HuH-7.5 (cell line): ENCODE data around the gene CLDN16.

Experiments
- DNase-seq: peaks from one replicate; pipeline ENCODE4 v3.0.0; 2011; ENCODE audit warnings: low spot score

The CLDN16 gene

DNA sequence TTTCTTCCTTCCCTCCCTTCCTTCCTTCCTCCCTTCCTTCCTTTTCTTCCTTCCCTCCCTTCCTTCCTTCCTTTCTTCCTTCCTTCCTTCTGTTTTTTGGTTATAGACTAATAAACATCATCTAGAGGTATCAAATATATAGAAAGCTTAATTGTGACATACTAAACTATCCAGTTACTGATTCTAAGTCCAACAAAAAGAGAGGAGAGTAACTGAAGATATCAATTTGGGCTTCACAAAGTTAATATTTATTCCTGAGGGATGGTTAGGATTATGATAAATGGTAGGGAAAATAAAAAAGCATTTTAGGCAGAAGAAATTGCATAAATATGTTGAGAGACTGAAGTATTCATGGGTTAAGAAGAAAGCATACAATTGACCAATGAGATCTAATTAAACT is 7.8 kb upstream of the CLDN16 start:
- DNase-seq, result no peak

DNA sequence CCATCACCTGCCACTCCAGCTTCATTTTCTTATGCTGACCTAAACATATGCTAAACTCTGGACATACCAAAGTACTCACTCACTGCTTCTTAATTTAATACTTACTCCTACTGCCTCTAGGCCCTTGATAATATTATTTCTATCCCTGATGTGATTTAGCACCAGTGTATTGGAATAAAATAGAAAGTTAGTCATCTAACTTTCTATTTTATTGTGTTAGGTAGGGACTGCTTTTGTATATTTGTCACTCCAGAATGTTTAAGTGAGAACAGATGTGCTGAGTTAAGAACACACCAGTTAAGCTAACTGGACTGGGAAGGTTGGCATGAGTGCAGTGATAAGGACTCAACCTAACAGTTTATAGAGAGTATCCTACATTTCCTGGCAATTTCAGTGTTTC is 6.5 kb upstream of the CLDN16 start:
- DNase-seq, result no peak

DNA sequence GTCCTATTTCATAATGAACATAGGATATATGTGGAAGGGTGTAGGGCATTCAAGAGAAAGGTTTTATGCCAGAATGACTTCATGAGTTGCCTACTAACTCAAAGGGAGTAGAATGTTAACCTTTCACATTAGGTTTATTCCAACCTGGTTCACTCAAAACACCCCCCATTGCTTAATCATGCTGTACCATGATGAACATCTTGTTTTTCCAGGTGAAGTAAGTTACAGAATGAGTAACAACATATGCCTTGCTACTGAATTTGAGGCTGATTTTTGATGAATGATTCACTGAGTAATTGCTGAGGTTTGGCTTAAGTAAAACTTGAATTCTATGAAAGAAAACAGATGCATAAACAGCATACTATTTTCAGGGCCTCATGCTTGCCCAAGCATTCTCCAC is 5.9 kb upstream of the CLDN16 start:
- DNase-seq, result no peak

DNA sequence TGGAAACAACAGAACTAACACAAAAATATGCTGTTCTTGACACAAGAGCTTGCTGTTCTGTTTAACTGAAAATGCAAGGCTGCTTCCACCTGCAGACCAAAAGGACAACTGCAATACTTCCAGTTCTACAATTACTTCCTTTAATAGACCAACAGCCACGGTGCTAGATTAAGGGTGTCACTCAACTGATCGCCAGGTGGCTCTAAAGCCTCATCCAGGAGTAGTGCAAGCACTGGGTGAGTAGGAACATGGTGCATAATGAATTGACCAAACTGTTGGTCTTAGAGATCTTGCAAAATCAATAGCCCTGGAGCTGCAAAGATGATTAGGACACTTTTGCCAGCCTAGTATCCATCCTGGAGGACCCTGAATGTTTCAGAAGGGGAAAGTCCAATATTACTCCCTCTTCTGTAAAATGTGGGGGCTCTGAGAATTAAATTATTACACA is 3.6 kb upstream of the CLDN16 start:
- DNase-seq, result peak; percentile 17

DNA sequence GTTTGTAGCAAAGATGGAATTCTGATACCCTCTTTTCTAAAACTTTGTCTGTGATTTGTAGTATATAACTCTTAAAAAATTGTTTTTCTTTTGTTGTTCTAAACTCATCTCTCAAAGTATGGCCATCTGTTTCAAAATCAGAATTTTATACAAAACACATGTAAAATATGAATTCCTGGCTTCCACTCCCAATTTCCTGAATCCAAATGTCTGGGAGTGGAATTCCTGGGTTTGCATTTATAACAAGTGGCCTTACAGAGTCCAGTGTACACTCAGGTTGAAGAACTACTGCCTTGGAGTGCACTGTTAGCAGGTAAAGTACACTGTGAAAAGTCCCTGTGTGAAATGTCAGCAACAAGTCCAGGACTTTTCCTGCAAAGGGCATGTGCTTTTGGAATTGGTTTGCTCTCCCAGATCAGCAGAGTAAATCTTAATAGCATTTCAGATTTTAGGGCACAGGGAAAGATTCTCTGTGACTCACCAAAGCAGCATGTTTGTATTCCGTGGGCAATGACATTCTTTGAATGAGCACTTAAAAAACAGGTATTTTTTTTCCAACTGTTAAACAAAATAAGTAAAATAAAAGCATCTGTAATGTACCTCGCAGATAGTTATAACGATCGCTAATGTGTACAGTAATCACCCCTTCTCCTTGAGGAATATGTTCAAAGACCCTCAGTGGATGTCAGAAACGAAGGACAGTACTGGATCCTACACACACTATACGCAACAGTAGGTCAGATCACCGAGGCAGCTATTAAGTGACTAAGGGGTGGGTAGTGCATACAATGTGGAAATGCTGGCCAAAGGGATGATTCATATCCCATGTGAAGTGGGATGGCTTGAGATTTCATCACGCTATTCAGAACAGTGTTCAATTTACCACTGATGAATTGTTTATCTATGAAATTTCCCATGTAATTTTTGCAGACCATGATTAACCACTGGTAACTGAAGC is 2.0 kb upstream of the CLDN16 start:
- DNase-seq, result no peak

DNA sequence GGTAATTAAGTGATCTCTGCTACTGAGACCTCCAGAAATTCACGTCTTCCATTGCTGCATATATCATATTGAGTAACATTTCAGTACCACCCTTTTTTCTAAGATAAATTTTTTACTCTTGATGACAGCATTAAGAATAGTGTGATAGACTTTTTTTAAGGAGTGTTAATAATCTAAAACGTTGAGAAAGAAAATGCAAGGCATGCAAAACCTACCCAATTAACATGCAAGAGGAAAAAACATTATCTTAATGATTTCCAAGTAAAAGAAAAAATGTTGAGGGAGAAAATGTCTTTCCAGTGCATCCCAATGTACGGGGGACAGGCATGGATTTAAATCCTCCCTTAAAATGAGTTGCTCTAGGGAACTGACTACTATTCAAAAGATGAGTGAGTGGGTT is 740 bp downstream of the CLDN16 start:
- DNase-seq, result no peak

DNA sequence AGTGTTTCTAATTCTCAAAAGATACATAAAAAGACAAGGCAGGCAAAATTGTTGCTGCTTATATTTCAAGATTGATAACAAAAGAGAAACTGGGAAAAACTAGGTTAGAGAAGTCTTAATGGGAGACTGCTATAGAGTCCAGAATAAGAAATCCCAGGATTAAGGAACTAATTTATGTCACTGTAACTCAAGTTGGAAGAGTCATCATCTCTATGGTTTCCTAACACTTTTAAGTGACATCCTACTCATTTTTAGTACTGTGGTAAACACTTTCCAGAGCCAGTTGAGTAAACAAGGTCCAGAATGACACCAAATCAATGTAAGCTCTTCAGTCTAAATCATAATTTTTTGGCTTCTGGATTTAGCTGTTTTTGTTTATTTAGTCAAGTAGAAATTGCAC is 8.0 kb downstream of the CLDN16 start:
- no peak for DNase-seq

DNA sequence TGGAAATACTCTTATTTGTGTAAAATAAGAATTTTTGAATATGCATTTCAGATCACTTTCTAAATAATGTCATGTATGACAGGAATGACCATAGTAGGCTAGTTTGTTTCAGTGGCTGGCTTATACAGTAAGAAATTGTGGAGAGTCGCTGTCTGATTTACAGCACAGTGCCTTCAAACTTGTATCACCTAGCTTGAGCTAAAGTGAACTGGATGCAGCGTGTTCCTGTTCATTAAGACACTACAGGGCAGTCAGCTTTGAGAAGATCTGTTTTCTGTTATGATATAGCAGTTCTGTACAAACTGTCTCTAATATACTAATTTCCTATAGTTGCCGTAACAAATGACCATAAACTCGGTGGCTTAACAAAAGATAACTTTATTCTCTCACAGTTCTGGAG is 9.9 kb downstream of the CLDN16 start:
- DNase-seq, result no peak

DNA sequence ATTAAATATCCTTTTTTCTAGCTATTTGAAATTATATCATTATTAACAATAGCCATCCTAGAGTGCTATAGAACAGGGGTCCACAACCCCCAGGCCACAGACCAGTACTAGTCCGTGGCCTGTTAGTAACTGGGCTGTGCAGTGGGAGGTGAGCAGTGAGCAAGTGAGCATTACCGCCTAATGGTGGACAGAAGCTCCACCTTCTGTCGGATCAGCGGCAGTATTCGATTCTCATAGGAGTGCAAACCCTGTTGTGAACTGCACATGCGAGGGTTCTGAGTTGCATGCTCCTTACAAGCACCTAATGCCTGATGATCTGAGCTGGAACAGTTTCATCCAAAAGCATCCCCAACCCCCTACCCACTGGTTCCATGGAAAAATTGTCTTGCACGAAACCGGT is 11.7 kb downstream of the CLDN16 start:
- no peak for DNase-seq

DNA sequence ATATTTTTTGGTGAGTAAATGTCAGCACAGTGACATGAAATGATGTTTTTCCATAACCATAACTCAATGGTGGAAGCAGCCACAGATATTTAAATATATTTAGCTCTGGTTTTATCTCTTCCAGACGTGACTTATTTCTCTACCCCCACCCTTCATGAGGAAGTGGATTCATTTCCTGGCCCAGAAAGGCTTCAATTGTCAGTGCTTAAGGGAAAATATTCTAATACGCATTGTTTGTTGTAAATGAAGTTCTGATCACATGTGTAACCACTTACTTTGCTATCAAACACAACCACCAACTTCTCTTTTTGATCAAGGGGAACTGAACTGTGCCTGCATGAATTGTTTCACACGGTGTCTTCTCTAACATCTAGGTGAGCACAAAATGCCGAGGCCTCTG is 14.0 kb downstream of the CLDN16 start:
- no peak for DNase-seq

DNA sequence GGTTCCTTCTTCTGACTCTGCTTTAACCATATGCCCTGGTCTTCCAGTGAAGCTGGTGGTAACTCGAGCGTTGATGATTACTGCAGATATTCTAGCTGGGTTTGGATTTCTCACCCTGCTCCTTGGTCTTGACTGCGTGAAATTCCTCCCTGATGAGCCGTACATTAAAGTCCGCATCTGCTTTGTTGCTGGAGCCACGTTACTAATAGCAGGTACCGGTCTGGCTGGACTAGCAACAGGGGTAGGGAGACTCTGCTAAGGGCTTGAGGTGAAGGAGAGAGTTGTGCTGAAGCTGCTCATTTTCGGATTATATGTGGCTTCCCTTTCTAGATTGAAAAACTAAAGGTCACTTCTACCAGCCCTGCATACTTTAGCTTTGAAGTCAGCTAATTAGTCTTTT is 16.8 kb downstream of the CLDN16 start:
- DNase-seq, result no peak

DNA sequence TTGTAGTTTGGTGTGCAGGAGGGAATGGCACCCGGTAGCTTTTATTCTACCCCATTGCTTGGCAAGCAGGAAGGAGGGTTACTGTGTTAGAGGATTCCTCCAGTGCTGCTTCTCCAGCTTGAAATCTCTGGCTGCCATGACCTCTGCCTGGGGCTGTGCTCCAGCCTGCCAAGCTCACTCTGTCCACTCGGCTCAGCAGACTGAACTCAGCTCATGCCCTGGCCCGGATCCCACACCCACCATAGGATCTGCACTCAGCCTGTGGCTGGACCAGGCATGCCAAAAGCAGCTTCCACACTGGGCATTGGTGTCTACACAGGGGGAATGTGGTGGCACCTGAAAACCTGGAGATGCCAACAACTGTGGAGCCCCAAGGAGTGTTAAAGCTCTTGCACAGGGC is 26.3 kb downstream of the CLDN16 start:
- DNase-seq, result no peak

DNA sequence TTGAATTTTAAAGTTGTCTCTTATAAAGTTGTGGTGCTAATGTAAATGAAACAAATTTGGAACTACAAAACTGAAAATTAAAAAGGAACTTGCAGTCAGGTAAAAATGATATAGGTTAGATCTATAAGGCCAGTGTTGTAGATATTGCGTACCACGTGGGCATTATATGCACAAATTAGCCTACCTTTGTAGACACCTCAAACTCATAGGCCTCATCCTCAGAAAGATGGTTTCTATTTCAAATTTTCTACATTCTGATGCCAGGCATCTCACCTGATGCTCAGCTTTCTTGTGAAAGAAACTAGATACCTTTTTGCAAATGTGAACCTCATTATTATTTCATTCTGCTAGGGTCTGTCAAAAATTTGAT is 36.1 kb downstream of the CLDN16 start:
- no peak for DNase-seq

DNA sequence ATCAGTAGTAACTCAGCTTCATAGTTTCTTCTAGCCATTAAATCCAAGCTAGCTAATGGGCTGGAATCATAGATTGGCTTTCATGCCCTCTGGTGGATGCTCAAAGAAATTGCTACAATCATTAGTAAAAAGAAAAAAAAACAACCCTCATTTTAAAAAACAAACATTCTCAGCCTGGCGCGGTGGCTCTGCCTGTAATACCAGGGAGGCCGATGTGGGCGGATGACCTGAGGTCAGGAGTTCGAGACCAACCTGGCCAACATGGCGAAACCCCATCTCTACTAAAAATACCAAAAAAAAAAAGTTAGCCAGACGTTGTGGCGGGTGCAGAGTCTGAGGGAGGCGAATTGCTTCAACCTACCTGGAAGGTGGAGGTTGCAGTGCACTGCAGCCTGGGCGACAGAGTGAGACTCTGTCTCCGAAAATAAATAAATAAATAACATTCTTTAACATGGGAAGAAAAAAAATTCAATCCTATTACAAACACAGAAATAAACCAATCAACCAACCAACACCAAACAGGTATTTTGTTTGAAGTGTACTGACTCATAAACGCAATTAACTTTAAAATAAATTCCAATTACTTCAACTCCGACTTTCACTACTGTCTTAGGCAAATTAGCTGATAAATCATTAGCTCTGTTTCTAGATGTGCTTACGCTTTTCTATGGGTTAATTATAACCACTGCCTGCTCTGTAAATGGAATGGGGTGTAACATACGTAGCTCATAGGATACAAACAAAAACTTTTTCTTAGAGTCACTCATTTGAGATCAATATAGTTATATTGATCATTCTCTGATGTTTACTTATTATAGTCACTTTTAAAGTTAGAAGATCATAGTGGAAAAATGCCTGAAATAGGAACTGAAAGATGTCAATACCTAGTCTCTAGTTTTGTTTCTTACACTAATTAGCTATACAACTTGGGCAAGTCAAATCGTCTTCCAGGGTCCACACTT is 36.8 kb downstream of the CLDN16 start:
- peak; percentile 15 for DNase-seq

DNA sequence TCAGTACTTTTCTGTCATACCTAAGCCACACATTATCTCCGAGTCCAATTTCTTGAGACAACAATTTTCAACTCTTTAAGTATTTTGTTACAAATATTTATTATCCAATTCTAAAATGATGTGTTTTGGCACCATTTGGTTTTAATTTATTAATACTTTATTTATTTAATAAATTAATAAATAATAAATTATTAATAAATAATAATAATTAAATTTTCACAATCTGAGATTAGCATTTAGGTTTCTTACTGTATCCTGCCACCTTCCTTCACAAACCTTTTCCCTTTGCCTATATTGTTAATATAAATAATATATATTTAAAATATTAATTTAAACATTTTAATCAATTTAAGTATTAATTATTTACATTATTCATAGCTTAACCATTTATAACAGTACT is 37.9 kb downstream of the CLDN16 start:
- no peak for DNase-seq

DNA sequence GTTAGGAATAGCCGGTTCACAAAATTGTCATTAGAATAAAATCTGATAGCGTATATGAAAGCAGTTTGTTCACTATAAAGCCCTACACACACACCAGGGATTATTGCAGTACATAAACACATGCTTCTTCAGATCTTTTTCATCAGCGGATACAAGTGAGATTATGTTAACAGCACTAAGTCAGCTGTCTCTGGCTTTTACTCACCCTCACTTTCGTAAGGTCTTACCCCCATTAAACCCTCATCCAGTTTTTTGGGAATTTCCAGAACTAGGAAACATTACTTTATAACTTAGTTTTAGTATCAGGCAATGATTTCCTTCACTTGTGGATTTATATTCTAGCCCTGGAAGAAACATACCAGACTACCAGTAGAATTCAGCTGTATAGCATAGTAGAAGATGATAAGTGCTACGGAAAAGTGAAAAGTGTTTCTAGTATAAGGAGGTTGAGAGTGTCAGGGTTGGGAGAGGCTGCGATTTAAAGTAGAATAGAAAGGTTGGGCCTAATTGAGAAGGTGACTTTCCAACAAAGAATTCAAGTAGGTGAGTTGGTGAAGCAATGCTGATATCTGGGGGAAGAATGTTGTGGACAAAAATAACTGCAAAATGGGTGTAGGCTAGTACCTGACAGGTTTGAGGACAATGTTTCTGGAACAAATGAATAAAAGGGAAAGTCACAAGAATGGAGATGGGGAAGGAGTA is 39.0 kb downstream of the CLDN16 start:
- no peak for DNase-seq

DNA sequence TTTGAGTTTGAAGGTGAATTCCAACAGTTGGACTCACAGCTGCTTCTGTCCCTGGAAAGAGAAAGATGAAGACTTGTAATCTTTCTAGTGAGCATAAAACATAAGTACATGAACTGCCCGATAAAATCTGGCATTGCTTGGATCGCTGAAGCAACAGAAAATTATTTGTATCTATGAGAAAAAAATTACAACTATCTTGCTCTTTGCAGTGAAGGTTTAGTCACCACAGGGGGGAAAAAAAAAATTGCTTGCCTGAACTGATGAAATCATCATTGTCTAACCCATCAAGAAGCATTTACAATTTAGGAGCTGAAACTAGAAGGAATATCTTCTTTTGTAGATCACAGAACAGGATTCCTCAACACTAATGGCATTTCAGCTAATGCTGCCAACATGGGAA is 41.7 kb downstream of the CLDN16 start:
- DNase-seq, result no peak

DNA sequence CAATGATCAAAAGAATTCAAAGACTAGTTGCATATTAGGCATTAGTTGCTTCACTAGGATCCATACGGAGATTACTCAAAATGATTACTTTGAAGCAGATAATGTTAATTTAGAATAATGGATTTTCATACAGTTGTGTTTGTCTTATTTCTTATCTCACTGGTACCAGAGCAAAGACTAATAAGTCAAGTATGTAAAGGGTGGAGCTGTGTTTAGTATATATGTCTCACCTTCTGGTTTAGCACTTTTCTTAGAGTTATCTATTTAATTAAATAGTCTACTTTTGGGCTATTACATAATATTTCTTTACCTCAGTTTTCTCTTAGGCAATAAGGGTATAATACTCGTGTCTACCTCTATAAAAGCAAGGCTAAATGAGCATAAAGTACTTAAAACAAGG is 42.9 kb downstream of the CLDN16 start:
- no peak for DNase-seq

DNA sequence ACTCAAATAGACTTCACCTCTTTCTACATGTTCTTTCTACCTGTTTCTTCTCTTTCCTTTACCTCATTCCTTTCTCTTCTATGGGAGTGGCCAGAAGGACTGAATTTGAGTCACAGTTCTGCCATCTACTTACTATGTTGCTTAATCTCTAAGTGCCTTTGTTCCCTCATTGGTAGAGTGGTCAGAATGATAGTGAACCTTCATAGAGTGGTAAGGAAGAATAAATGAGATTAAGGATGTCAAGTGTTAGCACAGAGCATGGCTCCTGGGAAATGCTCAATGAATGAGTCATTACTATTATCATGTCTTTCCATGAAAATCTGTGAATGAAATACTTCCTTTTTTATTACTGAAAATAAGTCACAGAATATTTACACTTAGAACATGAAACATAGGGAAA is 44.3 kb downstream of the CLDN16 start:
- DNase-seq, result no peak

DNA sequence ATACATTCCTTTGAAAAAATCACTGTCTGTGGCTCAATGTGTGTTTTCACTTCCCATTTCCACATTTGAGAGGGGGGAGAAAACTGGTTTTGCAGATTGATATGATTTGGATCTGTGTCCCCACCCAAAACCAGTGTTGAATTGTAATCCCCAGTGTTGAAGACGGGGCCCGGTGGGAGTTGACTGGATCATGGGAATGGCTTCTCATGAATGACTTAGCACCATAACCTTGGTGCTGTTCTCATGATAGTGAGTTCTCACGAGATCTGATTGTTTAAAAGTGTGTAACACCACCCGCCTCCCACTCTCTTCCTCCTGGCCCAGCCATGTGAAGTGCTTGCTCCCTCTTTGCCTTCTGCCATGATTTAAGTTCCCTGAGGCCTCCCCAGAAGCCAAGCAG is 45.7 kb downstream of the CLDN16 start:
- DNase-seq, result no peak

DNA sequence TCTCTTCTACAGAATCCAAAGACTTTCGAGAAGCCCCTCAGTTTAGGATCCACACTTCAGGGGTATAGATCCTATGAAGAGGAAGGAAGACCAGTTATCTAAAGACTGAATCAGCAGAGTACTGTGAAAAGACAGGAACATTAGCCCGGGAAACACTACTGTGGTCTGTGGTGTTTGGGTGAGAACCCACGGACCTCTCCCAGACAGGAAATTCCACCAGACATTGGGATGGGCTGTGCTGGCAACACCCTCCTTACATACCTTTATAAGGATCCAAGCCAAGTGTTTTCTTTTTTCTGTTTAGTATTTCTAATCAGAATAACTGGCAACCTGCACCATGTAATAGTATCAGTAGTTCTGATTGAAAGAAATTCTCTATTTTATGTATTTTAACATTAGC is 47.7 kb downstream of the CLDN16 start:
- DNase-seq, result no peak

DNA sequence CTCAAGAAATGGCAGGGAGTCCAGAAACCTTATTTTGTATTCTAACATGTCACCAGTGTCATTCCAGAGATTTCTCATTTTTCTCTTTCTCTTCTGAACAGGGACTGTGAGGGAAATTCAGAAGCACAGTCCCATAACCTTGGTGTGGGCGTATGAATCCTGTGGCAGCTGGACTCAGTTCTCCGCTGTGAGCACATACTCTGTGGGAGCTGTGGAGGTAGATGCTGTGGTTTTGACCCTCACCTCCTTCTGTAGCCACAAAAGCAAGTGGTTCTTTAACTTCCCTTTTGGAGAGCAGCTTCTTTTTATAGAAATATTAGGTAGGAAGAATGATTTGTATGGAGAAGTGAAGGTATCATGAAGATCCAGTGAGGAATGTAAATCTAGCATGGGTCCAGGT is 48.4 kb downstream of the CLDN16 start:
- no peak for DNase-seq
